SKM-1 treated with dmso at 0.1 percent for 144 hours (cell line): ENCODE data around the gene SWT1.
A peak's percentile ranks its signal among the peaks of the same experiment; 100 is the strongest.

Experiments used
- DNase-seq: peaks from one replicate; lab custom pipeline; 2025; ENCODE audit not compliant: unreplicated experiment; lab: John Stamatoyannopoulos, UW

The SWT1 gene

DNA sequence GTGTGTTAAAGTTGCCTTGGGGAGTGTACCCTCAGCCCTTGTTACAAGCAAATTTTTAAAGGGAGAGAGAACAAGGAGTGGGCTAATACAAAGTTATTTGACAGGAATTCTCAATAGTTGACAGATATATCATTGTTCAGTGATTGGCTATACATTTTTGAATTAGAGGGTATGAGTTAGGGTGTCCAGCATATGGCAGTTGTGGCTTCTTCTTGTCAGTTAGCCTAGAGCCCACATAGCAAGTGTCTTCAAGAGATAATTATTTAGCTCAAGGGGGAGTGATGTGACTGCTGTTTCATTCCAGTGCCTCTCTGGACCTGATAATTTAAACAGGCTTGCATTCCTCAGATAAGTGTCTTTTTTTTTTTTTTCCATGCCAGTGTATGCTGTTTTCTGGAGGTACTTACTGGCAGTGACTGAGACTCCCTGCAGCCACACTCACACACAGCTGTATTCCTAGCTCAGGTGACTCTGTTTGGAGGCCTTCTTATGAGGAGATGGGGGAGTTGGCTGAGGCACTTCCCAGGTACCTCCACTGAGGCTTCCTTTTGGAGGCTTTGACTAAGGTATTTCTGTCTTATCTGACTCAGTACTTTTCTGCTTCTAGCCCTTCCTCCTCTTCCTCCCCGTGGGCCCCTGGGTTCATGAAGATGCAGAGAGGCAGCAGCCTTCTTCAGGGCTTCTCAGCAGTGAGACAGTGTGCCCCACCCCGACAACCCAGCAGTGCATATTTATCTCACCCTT is 127.7 kb downstream of the SWT1 start:
- DNase-seq: no peak

GRCh38 chr1:185287451-185287850 is 130.5 kb downstream of the SWT1 start:
- no peak for DNase-seq

DNA sequence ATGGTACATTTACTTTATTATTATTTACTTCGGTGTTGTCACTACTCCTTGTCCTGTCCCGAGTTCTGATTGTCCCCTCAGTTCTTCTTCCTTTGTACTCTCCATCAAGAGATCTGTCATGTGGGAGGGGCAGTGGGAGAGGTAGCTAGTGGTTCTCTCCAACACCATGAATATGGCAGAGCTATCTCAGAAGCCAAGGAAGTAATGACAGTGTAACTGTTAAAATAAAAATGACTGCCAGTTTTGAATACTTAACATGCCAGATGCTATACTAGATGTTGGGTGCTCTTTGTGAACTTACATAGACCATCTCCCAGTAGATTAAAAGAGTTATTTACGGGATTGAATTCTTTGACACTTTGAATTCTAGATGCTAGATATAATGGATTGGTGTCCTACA is 131.5 kb downstream of the SWT1 start:
- no peak for DNase-seq

- DNase-seq: no peak
Observed at GRCh38 chr1:185289880-185290279, 132.9 kb downstream of the SWT1 start.

- DNase-seq: no peak
Observed at GRCh38 chr1:185291159-185291558, 134.2 kb downstream of the SWT1 start.

DNA sequence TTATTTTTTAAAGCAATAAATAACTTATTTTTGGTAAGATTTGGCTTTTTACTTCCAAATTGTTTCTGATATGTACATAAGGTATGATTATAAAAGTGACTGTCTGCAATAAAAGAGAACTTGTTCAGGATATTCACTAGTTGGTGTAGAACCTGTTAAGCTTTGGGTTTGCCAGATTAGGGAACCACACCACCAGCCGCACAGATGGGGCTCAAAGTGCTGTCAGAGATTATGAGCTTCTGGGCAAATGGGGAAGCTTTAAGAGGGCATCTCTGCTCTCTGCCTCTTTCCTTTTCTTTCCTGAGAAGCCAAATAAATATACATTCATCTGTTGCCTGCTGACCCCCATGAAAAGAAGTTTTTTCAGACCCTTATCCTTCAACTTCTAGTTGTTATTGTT is 134.7 kb downstream of the SWT1 start:
- peak; percentile 49 for DNase-seq

GRCh38 chr1:185292237-185292636 is 135.3 kb downstream of the SWT1 start:
- peak; percentile 18 for DNase-seq

DNA sequence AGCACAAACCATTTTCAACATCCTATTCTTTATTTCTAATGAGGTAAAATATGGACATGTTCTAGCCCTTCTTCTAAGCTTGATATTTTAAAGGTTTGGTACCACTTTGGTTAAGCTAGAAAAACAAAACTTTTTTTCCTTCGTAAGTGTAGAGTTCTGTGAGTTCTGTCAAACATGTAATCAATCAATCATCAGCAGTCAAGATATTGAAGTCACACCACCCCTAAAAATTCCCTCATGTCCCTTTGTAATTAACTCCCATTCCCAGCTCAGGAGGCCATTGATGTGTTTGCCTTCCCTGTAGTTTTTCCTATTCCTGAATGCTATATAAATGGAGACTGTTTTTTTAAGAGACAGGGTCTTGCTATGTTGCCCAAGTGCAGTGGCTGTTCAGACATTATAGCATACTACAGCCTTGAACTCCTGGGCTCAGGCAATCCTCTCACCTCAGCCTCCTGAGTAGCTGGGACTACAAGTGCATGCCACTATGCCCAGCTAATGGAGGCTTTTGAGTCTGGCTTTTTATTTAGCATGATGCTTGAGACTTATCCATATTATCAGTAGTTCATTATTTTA is 137.1 kb downstream of the SWT1 start:
- no peak for DNase-seq

- DNase-seq: no peak
Observed at GRCh38 chr1:185295091-185295490, 138.1 kb downstream of the SWT1 start.

DNA sequence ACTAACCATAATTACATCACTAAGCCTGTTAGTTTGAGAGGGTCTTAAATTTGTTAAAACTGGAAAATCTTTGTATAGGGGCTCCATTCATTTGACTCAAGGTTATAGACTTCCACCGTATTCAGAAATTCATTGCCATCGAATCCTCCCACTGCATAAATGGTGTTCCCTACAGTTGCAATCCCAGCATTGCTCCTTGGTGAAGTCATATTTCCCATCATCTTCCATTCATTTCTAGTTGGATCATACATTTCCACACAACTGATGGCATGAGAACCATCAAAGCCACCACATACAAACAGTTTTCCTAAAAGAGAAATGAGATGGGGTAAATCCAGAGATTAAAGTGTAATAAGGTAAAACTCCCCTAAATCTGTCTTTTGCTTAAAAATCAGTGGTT is 141.0 kb downstream of the SWT1 start:
- no peak for DNase-seq

- no peak for DNase-seq
Observed at GRCh38 chr1:185300152-185300551, 143.2 kb downstream of the SWT1 start.

GRCh38 chr1:185305419-185305818 is 148.5 kb downstream of the SWT1 start:
- DNase-seq: no peak

DNA sequence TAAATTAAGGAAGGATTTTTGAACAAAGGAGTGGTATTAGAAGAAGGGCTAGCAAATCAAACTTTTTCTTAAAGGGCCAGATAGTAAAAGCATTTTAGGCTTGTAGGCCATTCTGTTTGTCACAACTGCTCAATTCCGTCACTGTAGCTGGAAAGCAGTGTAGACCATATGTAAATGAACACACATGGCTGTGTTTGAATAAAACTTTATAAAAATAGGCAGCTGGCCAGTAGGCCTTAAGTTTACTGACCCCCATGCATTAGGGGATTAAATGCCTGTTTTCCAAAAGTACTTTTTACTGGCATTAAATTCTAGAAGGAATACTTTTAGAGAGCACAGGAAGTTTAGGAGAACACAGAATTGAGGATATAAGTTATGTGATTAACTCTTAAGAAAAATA is 151.2 kb downstream of the SWT1 start:
- DNase-seq: no peak

DNA sequence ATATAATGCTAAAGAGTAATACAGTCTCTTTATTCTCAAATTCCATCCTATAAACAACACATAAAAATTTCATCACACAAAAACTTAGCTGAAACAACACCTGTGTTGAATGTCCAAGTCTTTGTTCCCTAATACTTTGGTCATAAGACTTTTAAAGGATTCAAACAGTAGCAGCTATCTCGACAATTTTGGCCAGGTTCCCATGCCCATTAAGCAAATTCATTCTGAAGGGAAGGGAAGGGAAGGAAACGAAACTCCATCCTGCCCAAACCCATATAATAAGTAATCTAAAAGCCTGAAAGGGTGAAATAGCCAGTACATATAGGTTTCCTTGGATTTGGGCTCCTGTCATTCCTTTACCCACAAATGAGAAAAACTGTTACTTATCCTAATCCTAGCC is 152.6 kb downstream of the SWT1 start:
- no peak for DNase-seq

GRCh38 chr1:185311589-185312225 is 154.7 kb downstream of the SWT1 start:
- no peak for DNase-seq

DNA sequence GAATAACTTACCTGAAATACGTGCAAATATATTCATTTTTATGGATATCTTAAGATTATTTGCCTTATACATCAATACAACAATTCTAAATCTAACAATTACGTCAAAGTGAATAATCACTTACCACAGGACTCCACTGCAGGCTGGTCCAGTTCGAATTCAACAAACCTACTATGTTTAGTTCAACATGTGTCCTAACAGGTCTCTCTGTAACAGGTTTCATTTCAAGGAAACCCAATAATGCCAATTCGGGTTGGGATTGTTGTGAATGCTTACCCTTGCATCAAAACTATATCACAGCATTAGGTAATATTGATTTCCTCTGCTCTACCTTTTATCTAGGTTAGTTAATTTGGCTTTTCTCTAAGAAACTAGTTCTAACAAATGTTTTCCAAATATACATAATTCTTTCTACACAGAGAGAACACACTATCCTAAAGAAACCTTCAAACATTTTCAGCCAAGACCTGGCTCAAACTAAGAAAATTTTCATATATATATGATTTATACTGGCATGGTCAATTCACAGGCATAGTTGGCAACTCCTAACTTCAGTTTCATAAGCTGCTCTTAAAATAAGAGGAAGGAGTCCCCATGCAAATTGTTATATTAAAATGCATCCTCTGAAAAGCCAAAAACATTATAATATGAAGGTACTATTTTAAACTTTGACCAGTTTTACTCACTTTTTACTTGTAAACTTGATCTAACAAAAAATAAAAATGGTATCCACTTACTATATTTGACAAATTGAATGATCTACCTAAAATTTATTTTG is 155.6 kb downstream of the SWT1 start:
- no peak for DNase-seq

DNA sequence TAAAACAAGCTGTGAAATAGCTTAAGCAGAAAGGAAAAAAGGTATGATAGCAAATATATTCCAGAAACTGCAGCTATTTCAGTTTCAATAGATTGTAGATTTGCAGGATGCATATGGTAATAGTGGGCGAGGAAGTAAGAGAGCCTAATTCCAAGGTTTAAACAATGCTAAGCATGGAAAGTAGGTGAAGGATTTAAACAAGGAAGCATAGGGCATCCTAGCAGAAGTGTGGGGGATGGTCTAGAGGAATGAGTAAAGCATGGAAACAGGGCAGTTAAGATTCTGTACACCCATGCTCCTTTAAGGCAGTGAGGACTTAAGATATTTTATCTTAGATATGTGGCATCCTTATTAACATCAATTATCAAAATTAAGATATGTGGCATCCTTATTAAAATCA is 157.4 kb downstream of the SWT1 start:
- no peak for DNase-seq

- DNase-seq: no peak
Observed at GRCh38 chr1:185315445-185316071, 158.6 kb downstream of the SWT1 start.

- DNase-seq: peak; percentile 69
Observed at GRCh38 chr1:185316163-185317033, 159.4 kb downstream of the SWT1 start.
